NB4 (cell line): ENCODE results near the gene HTR1D.
"Not testable (repeated sequence)": the region's sequence is repeated elsewhere in the genome, so short reads cannot be mapped to it uniquely, and the experiment has no call there.

Source experiments
- MYC ChIP-seq: IDR thresholded peaks from 2 replicates; pipeline ENCODE4 v1.6.1; 2011; ENCODE audit warnings: low read depth, low read length
- POLR2A ChIP-seq: IDR thresholded peaks from 2 replicates; pipeline ENCODE4 v1.6.1; 2011; ENCODE audit warnings: mild to moderate bottlenecking; ENCODE audit not compliant: insufficient read length; ENCODE audit errors: extremely low read depth
- TF ChIP-seq, protein P1 (sequence below): IDR thresholded peaks from one replicate; pipeline ENCODE4 v1.5.1; 2012; ENCODE audit warnings: low read depth, low read length
- TF ChIP-seq, protein P2 (sequence below): IDR thresholded peaks from 2 replicates; pipeline ENCODE4 v1.6.1; 2011; ENCODE audit warnings: low read depth, low read length

DNA sequence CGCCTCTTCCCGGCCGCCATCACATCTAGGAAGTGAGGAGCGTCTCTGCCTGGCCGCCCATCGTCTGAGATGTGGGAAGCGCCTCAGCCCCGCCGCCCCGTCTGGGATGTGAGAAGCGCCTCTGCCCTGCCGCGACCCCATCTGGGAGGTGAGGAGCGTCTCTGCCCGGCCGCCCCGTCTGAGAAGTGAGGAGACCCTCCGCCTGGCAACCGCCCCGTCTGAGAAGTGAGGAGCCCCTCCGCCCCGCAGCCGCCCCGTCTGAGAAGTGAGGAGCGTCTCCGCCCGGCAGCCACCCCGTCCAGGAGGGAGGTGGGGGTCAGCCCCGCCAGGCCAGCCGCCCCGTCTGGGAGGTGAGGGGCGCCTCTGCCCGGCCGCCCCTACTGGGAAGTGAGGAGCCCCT, 40.1 kb upstream of the HTR1D start:
- TF ChIP-seq, protein P1, sequence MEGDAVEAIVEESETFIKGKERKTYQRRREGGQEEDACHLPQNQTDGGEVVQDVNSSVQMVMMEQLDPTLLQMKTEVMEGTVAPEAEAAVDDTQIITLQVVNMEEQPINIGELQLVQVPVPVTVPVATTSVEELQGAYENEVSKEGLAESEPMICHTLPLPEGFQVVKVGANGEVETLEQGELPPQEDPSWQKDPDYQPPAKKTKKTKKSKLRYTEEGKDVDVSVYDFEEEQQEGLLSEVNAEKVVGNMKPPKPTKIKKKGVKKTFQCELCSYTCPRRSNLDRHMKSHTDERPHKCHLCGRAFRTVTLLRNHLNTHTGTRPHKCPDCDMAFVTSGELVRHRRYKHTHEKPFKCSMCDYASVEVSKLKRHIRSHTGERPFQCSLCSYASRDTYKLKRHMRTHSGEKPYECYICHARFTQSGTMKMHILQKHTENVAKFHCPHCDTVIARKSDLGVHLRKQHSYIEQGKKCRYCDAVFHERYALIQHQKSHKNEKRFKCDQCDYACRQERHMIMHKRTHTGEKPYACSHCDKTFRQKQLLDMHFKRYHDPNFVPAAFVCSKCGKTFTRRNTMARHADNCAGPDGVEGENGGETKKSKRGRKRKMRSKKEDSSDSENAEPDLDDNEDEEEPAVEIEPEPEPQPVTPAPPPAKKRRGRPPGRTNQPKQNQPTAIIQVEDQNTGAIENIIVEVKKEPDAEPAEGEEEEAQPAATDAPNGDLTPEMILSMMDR, result not testable (repeated sequence)
- not testable (repeated sequence) for TF ChIP-seq POLR2A, MYC
- TF ChIP-seq, protein P2, sequence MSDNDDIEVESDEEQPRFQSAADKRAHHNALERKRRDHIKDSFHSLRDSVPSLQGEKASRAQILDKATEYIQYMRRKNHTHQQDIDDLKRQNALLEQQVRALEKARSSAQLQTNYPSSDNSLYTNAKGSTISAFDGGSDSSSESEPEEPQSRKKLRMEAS, result not testable (repeated sequence)
